HG02840 (cell line): ENCODE data around the gene ASB10.

ENCODE experiments used
- ATAC-seq: cut with Tn5 transposase; IDR thresholded peaks from one replicate; pipeline ENCODE4 v1.9.1; 2021; ENCODE audit warnings: mild to moderate bottlenecking, moderate library complexity, moderate number of reproducible peaks; ENCODE audit not compliant: unreplicated experiment, low FRiP score

ASB10 gene

GRCh38 chr7:151139071-151139790, 47.8 kb downstream of the ASB10 start:
- ATAC-seq, result no peak

GRCh38 chr7:151138153-151138851, 48.7 kb downstream of the ASB10 start:
- ATAC-seq, result no peak

- no peak for ATAC-seq
Observed at GRCh38 chr7:151137791-151138152, 49.3 kb downstream of the ASB10 start.

- no peak for ATAC-seq
Observed at GRCh38 chr7:151137076-151137675, 49.9 kb downstream of the ASB10 start.

GRCh38 chr7:151135866-151136843, 50.9 kb downstream of the ASB10 start:
- no peak for ATAC-seq

- ATAC-seq, result no peak
Observed at GRCh38 chr7:151135525-151135845, 51.6 kb downstream of the ASB10 start.

GRCh38 chr7:151134743-151135524, 52.1 kb downstream of the ASB10 start:
- no peak for ATAC-seq

GRCh38 chr7:151133986-151134742, 52.9 kb downstream of the ASB10 start:
- no peak for ATAC-seq

GRCh38 chr7:151133266-151133985, 53.6 kb downstream of the ASB10 start:
- no peak for ATAC-seq

- no peak for ATAC-seq
Observed at GRCh38 chr7:151132461-151133205, 54.4 kb downstream of the ASB10 start.

- ATAC-seq, result no peak
Observed at GRCh38 chr7:151131592-151132293, 55.3 kb downstream of the ASB10 start.

- ATAC-seq, result no peak
Observed at GRCh38 chr7:151131224-151131591, 55.8 kb downstream of the ASB10 start.

GRCh38 chr7:151130741-151131157, 56.3 kb downstream of the ASB10 start:
- no peak for ATAC-seq

- no peak for ATAC-seq
Observed at GRCh38 chr7:151129960-151130591, 57.0 kb downstream of the ASB10 start.

GRCh38 chr7:151129117-151129959, 57.7 kb downstream of the ASB10 start:
- no peak for ATAC-seq

- no peak for ATAC-seq
Observed at GRCh38 chr7:151128716-151129115, 58.3 kb downstream of the ASB10 start.
